GM12878 (cell line): ENCODE data around the gene STOML2. TPM values are rescaled to one million over a fixed set of nuclear protein-coding genes. Genes with fewer than 3 reads are reported as not detected.

ENCODE experiments used
- ATAC-seq: fragments of 200-7000 bp; cut with Tn5 transposase; 3 replicates; pipeline ENCODE4 v1.9.1; 2020; ENCODE audit warnings: mild to moderate bottlenecking, moderate library complexity
- BruUV-seq: library from RNA; stranded (reverse); fragments of 400-500 nt; replicated peaks from 2 replicates; lab custom pipeline; 2021; lab: Mats Ljungman, UMichigan
- CTCF ChIA-PET: fragments of 300-600 bp; sonication (Branson Sonifier 250); formaldehyde crosslinking; extraction: SDS; loops from one replicate; lab custom pipeline; 2021; ENCODE audit warnings: inconsistent platforms; lab: Yijun Ruan, JAX
- POLR2A ChIA-PET: fragments of 350-600 bp; formaldehyde crosslinking; extraction: SDS; loops from one replicate; lab custom pipeline; 2021; ENCODE audit warnings: inconsistent platforms; lab: Charles Lee
- RAD21 ChIA-PET: fragments of 300-600 bp; sonication (Branson Sonifier 250); formaldehyde crosslinking; loops from one replicate; lab custom pipeline; 2023; ENCODE audit warnings: antibody characterized with exemption; ENCODE audit not compliant: unreplicated experiment; lab: Charles Lee
- SMC1A ChIA-PET: fragments of 300-600 bp; sonication (Branson Sonifier 250); formaldehyde crosslinking; loops from one replicate; lab custom pipeline; 2023; ENCODE audit not compliant: unreplicated experiment, uncharacterized antibody; lab: Charles Lee
- DNase-seq: peaks from one replicate; pipeline ENCODE4 v3.0.0-alpha.2; 2011; ENCODE audit warnings: low read depth, low spot score
- FAIRE-seq: peaks from 3 replicates; lab custom pipeline; 2011; peaks lifted over from hg19 to GRCh38; lab: Jason Lieb, UNC
- H2AFZ ChIP-seq: 2 replicates; pipeline ENCODE4 v1.6.0; 2011; ENCODE audit warnings: low read depth, low read length, control low read depth; ENCODE audit not compliant: control insufficient read depth
- H3K27ac ChIP-seq: 2 replicates; pipeline ENCODE4 v1.5.1; 2011; ENCODE audit warnings: control low read depth; ENCODE audit not compliant: control insufficient read depth, insufficient read depth
- H3K27me3 ChIP-seq, 2 experiments: replicated peaks in 1 of 2; 2 replicates each; pipeline versions ENCODE4 v1.6.0 to v1.6.1; 2011; ENCODE audit warnings: low read length in 1 of 2; ENCODE audit not compliant: control insufficient read depth in 2 of 2, insufficient read depth in 2 of 2
- H3K36me3 ChIP-seq, 2 experiments: 2 replicates each; pipeline ENCODE4 v1.5.1; 2011; ENCODE audit warnings: low read length in 1 of 2; ENCODE audit not compliant: control insufficient read depth in 2 of 2, insufficient read depth in 2 of 2
- H3K4me1 ChIP-seq: 2 replicates; pipeline ENCODE4 v1.6.1; 2011; ENCODE audit warnings: mild to moderate bottlenecking, low read length, moderate library complexity, mixed read lengths; ENCODE audit not compliant: control insufficient read depth, insufficient read depth
- H3K4me2 ChIP-seq: 2 replicates; pipeline ENCODE4 v1.6.0; 2011; ENCODE audit warnings: control low read depth; ENCODE audit not compliant: control insufficient read depth, insufficient read depth
- H3K4me3 ChIP-seq: fragments of 200-600 bp; sonication (generic); 2 replicates; pipeline ENCODE4 v1.5.1; 2016
- H3K79me2 ChIP-seq: 2 replicates; pipeline ENCODE4 v1.6.0; 2011; ENCODE audit warnings: low read length; ENCODE audit not compliant: control insufficient read depth, insufficient read depth
- H3K9ac ChIP-seq: 2 replicates; pipeline ENCODE4 v1.8.0; 2011; ENCODE audit warnings: low read length, control low read depth, mixed read lengths; ENCODE audit not compliant: control insufficient read depth, insufficient read depth
- H3K9me3 ChIP-seq: replicated peaks from 3 replicates; pipeline ENCODE4 v1.5.1; 2011; ENCODE audit warnings: mild to moderate bottlenecking, low read length; ENCODE audit not compliant: control insufficient read depth, insufficient read depth
- H4K20me1 ChIP-seq: 2 replicates; pipeline ENCODE4 v1.6.0; 2011; ENCODE audit not compliant: control insufficient read depth, insufficient read depth
- BCL3 ChIP-seq: IDR thresholded peaks from 2 replicates; pipeline ENCODE4 v1.6.1; 2011; ENCODE audit warnings: borderline replicate concordance, low read depth, mild to moderate bottlenecking, moderate library complexity, low read length; ENCODE audit not compliant: insufficient read depth, poor library complexity, severe bottlenecking
- CBFB ChIP-seq: IDR thresholded peaks from 2 replicates; pipeline ENCODE4 v1.6.1; 2016; ENCODE audit warnings: antibody characterized with exemption, low read depth
- CHD1 ChIP-seq: IDR thresholded peaks from 2 replicates; pipeline ENCODE4 v1.6.1; 2012; ENCODE audit warnings: low read depth, low read length, improper control_type of control experiment
- CREM ChIP-seq: IDR thresholded peaks from 2 replicates; pipeline ENCODE4 v1.6.1; 2014; ENCODE audit warnings: antibody characterized with exemption, low read depth
- ELK1 ChIP-seq: IDR thresholded peaks from 2 replicates; pipeline ENCODE4 v1.6.1; 2012; ENCODE audit warnings: low read depth, low read length, improper control_type of control experiment
- FOXK2 ChIP-seq: fragments of 450-650 bp; IDR thresholded peaks from 2 replicates; pipeline ENCODE4 v1.6.1; 2017; ENCODE audit warnings: mild to moderate bottlenecking, moderate library complexity
- IRF5 ChIP-seq: fragments of 450-650 bp; IDR thresholded peaks from 2 replicates; pipeline ENCODE4 v1.6.1; 2017; ENCODE audit warnings: borderline replicate concordance
- MEF2A ChIP-seq: IDR thresholded peaks from 2 replicates; pipeline ENCODE4 v1.6.1; 2011; ENCODE audit warnings: low read depth, mild to moderate bottlenecking, low read length, moderate library complexity; ENCODE audit not compliant: insufficient read depth
- MEF2B ChIP-seq: fragments of 450-650 bp; IDR thresholded peaks from 2 replicates; pipeline ENCODE4 v1.6.1; 2018; ENCODE audit warnings: mild to moderate bottlenecking, moderate library complexity; ENCODE audit not compliant: partially characterized antibody, poor library complexity, severe bottlenecking
- NBN ChIP-seq: fragments of 450-650 bp; IDR thresholded peaks from 2 replicates; pipeline ENCODE4 v1.6.1; 2016
- NFXL1 ChIP-seq: fragments of 450-650 bp; IDR thresholded peaks from 2 replicates; pipeline ENCODE4 v1.6.1; 2017; ENCODE audit warnings: antibody characterized with exemption, mild to moderate bottlenecking, borderline replicate concordance
- NKRF ChIP-seq: fragments of 450-650 bp; conservative IDR thresholded peaks from 2 replicates; pipeline ENCODE4 v1.6.1; 2017; ENCODE audit warnings: mild to moderate bottlenecking, moderate library complexity
- PAX8 ChIP-seq: fragments of 450-650 bp; IDR thresholded peaks from 2 replicates; pipeline ENCODE4 v1.6.1; 2017; ENCODE audit warnings: mild to moderate bottlenecking, moderate library complexity
- SMARCA5 ChIP-seq: fragments of 450-650 bp; IDR thresholded peaks from 2 replicates; pipeline ENCODE4 v1.6.1; 2017; ENCODE audit warnings: mild to moderate bottlenecking
- SREBF2 ChIP-seq: IDR thresholded peaks from 2 replicates; pipeline ENCODE4 v1.6.1; 2012; ENCODE audit warnings: mild to moderate bottlenecking, low read length
- STAT1 ChIP-seq: fragments of 450-650 bp; conservative IDR thresholded peaks from 2 replicates; pipeline ENCODE4 v1.6.1; 2014; ENCODE audit warnings: antibody characterized with exemption, mild to moderate bottlenecking
- TAF1 ChIP-seq: IDR thresholded peaks from 2 replicates; pipeline ENCODE4 v1.6.1; 2011; ENCODE audit warnings: mild to moderate bottlenecking, low read depth, low read length, borderline replicate concordance
- ZBTB33 ChIP-seq: fragments of 450-650 bp; IDR thresholded peaks from 2 replicates; pipeline ENCODE4 v1.6.1; 2017; ENCODE audit warnings: mild to moderate bottlenecking
- WGBS: methylation state at CpG from one replicate; pipeline ENCODE4 v1.1.6; 2016; ENCODE audit warnings: low lambda C conversion rate; ENCODE audit not compliant: insufficient replicate concordance, insufficient coverage; ENCODE audit errors: missing lambda C conversion rate; 5-methylcytosine and 5-hydroxymethylcytosine counted together
- in situ Hi-C: fragments of 300-500 bp; cut with MboI; formaldehyde crosslinking; loops from 9 replicates; pipeline ENCODE4 v1.14.3; 2018; ENCODE audit warnings: mixed read lengths
- intact Hi-C: fragments of 100-400 bp; cut with micrococcal nuclease; formaldehyde crosslinking; loops from one replicate; pipeline ENCODE4 v1.14.2; 2022; ENCODE audit not compliant: unreplicated experiment
- polyA plus RNA-seq, 11 experiments: library from polyadenylated mRNA; depleted of rRNA in 4 of 11; unstranded in 6 of 11; stranded (reverse) in 5 of 11; fragments of >200 nt; fragmentation: Nextera tagmentation in 4 of 11; fragmentation: Illumina TruSeq in 1 of 11; extraction: Ambion mirVana in 4 of 11; extraction: Trizol in 1 of 11; gene quantifications; 1 replicate in 1 of 11; 2 replicates in 10 of 11; pipeline versions ENCODE4 v1.2.1 to v1.2.3, GENCODE V29; 2011 to 2016; ENCODE audit warnings: inconsistent platforms in 2 of 11, missing spikeins in 2 of 11, low read depth in 1 of 11
- total RNA-seq, 4 experiments: library from RNA; depleted of rRNA in 3 of 4; stranded (reverse); fragments of >200 nt in 3 of 4; fragmentation: Illumina TruSeq in 1 of 4; extraction: Trizol in 1 of 4; gene quantifications; 2 replicates each; pipeline versions ENCODE4 v1.2.1 to v1.2.3, GENCODE V29; 2013 to 2021

STOML2 gene
- total and polyA plus RNA-seq, 10 of the 15 experiments (the other 5 are each of a cell fraction or from before 2014, with no cell fraction given) = 112 to 284 (median 207) TPM

- SMC1A ChIA-PET = no interaction called here
- CTCF ChIA-PET = no interaction called here
- in situ Hi-C loops = no loop called here
Observed at GRCh38 chr9:35140093-35140492, 37.2 kb upstream of the STOML2 start.

More at GRCh38 chr9:35140093-35140492, 37.2 kb upstream of the STOML2 start:
- no TSS peak for BruUV-seq
- Histone ChIP-seq H2AFZ (no peak overlapping the region), H3K4me3 (no peak overlapping the region)
- intact Hi-C loops = no loop called here
- RAD21 ChIA-PET = no interaction called here
- TF ChIP-seq FOXK2 (no peak), ZBTB33 (no peak), CBFB (no peak), BCL3 (no peak), SMARCA5 (no peak), MEF2A (no peak), PAX8 (no peak), STAT1 (no peak), SREBF2 (no peak), ELK1 (no peak), MEF2B (no peak), CREM (no peak), NFXL1 (no peak), CHD1 (no peak), TAF1 (no peak), NKRF (no peak), NBN (no peak), IRF5 (no peak)
- TF ChIP-seq, all 136 proteins: peak for 0
- Histone ChIP-seq H3K27me3 (no peaks in the 10 kb centered on the region), H3K4me1 (no peaks in the 10 kb centered on the region), H3K9ac (no peak overlapping the region), H3K79me2 (no peaks in the 10 kb centered on the region), H3K4me2 (no peak overlapping the region), H3K36me3 (no peaks in the 10 kb centered on the region), H4K20me1 (no peaks in the 10 kb centered on the region), H3K27ac (no peak overlapping the region), H3K9me3 (peaks cover 11% of the 10 kb centered on the region)
- ATAC-seq (no peak), FAIRE-seq (no peak), DNase-seq (no peak)
- POLR2A ChIA-PET = no interaction called here
- WGBS = 7% methylated on average over 2 of the region's 2 CpGs
